GM12874 (cell line): ENCODE measurements around the gene SPTBN2.

ENCODE experiments used
- TF ChIP-seq, protein P1 (sequence below): IDR thresholded peaks from 2 replicates; pipeline ENCODE4 v1.5.1; 2011; ENCODE audit warnings: low read depth, mild to moderate bottlenecking, control low read depth, low read length, moderate library complexity; ENCODE audit not compliant: insufficient read depth

SPTBN2 gene

DNA sequence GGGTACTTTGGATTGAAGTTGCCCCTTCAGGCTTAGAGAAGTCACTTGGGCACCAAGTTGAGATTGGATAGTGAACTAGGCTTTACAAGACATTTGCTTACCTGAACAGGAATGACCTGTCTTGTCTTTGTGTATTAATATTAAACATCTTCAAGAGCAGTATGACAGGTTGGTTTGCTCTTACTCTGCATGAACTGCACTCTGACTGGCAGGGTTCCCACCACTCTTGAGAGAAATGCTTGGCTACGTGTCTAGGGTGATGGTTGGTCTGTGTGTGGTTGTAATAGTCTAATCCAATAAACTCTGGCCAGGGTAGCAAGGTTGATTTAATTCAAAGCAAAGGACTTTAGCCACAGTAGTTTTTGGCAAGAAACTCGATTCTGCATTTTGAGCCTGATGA is 20.1 kb upstream of the SPTBN2 start:
- TF ChIP-seq, protein P1, sequence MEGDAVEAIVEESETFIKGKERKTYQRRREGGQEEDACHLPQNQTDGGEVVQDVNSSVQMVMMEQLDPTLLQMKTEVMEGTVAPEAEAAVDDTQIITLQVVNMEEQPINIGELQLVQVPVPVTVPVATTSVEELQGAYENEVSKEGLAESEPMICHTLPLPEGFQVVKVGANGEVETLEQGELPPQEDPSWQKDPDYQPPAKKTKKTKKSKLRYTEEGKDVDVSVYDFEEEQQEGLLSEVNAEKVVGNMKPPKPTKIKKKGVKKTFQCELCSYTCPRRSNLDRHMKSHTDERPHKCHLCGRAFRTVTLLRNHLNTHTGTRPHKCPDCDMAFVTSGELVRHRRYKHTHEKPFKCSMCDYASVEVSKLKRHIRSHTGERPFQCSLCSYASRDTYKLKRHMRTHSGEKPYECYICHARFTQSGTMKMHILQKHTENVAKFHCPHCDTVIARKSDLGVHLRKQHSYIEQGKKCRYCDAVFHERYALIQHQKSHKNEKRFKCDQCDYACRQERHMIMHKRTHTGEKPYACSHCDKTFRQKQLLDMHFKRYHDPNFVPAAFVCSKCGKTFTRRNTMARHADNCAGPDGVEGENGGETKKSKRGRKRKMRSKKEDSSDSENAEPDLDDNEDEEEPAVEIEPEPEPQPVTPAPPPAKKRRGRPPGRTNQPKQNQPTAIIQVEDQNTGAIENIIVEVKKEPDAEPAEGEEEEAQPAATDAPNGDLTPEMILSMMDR, result no peak

DNA sequence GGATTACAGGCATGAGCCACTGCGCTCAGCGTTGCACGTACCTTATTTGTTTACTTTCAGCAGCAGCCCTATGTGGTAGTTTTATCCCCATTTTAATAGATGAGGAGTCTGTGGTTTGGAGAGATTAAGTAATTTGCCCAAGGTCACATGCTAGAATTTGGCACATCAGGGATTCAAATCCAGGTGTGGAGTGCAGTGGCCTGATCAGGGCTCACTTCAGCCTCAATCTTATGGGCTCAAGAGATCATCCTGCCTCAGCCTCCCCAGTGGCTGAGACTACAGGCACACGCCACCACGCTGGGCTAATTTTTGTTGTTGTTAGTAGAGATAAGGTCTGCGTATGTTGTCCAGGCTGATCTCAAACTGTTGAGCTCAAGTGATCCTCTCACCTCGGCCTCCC is 18.5 kb upstream of the SPTBN2 start:
- TF ChIP-seq, protein P1, result no peak

DNA sequence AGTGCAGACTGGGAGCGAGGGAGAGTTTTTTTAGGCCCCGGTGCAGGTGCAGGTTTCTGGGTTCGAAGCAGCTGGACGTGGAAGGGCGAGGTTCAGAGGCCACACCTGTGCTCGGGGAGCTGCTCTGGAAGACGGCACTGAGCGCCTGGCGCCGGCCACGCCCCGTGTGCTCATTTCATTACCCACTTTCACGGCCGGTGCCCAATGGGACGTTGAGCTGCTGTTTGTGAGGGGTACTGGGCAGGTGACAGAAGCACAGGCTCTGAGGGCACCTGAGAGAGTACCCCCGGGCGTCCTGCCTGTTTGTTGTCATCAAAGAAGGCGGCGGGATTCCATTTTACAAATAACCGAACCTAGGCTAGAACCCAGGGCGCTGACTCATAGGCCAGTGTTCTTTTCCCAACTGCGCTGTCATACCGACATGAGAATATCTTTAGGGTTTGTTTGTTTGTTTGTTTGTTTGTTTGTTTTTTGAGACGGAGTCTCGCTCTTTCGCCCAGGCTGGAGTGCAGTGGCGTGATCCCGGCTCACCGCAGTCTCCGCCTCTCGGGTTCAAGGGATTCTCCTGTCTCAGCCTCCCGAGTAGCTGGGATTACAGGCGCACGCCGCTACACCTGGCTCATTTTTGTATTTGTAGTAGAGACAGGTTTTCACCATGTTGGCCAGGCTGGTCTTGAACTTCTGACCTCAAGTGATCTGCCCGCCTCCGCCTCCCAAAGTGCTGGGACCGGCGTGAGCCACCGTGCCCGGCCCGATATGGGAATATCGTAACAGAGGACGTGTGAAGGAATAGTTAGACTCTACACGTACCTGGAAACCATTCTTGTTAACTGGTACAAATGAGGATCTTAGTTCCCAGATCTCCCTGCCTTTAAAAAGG is 16.6 kb upstream of the SPTBN2 start:
- TF ChIP-seq, protein P1, result no peak

DNA sequence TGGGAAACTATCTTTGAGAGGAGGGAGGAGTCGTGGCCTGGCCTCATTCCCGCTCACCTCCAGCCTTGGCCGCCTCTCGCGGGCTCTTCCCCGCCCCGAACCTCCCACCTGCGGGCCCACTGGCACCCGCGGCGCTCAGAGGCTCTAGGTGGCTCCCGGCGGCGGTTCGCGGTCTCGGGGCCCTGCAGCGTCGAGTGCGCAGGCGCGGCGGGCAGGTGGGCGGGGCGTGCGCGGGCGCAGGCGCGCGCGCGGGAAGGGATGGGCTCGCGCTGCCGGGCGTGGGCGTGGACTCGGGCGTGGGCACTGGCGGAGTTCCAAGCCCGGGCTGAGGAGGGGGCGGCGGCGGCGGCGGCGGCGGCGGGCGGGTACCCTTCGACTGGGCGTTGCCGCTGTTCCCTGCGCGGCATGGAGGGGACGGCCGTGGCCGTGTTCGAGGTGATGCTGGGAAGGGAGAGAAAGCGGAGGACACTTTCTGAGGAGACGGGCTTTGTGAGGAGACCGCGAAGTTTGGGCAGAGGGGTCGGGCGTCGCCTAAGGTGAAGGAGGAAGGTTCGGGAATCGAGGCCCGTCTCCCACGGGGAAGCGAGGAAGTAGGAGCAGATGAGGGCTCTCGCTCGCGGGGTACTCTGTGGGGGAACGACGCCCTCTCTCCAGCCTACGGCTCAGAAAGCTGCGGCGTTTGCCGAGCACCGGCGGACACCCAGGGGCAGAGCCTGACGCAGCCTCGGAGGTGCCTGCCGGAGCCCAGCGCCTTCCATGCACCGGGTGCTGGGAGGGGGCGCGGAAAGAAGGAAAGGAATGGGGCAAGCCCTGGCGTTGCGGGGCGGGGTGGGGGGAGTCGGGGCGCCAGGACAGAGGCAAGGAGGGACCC is 15.7 kb upstream of the SPTBN2 start:
- TF ChIP-seq, protein P1, result no peak

DNA sequence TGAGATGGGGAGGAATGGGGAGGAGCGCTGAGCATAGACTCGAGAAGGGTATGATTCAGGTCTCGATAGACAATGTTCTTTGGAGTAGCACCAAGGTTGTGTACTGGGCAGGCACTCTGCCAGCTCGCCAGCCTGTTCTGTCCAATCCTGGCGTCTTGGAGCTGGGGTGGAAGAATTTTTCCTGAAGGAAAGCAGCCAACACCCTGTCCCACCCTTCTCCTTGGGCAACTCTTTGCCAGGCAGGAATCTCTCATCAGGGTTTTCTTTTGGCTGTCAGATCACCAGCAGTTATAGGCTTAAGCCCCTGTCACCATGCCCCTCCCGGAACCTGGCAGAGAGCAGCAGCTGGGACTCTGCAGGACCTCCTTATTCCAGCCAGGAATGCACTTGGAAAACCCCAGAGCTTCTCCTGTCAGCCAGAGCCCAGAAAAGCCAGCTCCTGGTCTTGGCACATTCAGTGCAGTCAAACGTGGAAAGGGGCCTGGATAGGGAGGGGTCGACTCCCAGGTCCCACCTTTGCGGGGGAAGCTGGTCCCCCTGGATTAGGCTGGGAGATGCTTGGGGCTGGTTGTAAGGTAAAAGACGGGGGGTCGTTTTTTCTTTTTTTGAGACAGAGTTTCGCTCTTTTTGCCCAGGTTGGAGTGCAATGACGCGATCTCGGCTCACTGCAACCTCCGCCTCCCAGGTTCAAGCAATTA is 14.4 kb upstream of the SPTBN2 start:
- TF ChIP-seq, protein P1, result no peak

DNA sequence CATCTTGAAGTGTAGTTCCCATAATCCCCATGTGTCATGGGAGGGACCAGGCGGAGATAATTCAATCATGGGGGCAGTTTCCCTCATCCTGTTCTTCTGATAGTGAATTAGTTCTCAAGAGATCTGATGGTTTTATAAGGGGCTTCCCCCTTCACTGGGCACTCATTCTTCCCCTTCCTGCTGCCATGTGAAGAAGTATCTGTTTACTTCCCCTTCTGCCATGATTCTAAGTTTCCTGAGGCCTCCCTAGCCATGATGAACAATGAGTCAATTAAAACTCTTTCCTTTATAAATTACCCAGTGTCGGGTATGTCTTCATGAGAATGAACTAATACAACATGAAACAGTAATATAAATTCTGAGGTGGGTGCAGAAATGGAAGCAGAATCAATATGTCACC is 12.1 kb upstream of the SPTBN2 start:
- TF ChIP-seq, protein P1, result no peak

DNA sequence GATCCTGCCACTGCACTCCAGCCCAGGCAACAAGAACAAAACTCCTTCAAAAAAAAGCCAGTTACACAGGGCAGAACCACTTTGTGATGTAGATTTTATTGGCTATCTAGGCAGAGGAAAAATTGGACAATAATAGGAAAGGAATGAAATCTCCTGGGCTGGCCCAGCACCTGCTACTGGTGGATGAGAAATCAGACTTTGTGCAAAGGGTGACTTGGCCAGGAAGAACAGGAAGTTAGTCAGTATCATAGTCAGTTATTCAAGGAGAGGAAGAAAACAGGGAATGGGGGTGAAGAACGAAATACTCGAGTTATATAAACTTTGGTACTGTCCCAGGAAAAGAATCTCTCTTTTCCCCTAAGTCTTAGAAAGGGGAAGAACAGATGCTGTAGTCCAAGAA is 11.0 kb upstream of the SPTBN2 start:
- TF ChIP-seq, protein P1, result no peak
